GM19468 (cell line): Measurements from ENCODE around the gene CSNK2A2.

ENCODE experiments used
- ATAC-seq: cut with Tn5 transposase; IDR thresholded peaks from one replicate; pipeline ENCODE4 v1.9.1; 2021; ENCODE audit warnings: mild to moderate bottlenecking, moderate library complexity, moderate number of reproducible peaks; ENCODE audit not compliant: unreplicated experiment; ENCODE audit errors: extremely low read depth

CSNK2A2 gene

GRCh38 chr16:58116081-58116480, 81.8 kb downstream of the CSNK2A2 start:
- ATAC-seq: no peak

DNA sequence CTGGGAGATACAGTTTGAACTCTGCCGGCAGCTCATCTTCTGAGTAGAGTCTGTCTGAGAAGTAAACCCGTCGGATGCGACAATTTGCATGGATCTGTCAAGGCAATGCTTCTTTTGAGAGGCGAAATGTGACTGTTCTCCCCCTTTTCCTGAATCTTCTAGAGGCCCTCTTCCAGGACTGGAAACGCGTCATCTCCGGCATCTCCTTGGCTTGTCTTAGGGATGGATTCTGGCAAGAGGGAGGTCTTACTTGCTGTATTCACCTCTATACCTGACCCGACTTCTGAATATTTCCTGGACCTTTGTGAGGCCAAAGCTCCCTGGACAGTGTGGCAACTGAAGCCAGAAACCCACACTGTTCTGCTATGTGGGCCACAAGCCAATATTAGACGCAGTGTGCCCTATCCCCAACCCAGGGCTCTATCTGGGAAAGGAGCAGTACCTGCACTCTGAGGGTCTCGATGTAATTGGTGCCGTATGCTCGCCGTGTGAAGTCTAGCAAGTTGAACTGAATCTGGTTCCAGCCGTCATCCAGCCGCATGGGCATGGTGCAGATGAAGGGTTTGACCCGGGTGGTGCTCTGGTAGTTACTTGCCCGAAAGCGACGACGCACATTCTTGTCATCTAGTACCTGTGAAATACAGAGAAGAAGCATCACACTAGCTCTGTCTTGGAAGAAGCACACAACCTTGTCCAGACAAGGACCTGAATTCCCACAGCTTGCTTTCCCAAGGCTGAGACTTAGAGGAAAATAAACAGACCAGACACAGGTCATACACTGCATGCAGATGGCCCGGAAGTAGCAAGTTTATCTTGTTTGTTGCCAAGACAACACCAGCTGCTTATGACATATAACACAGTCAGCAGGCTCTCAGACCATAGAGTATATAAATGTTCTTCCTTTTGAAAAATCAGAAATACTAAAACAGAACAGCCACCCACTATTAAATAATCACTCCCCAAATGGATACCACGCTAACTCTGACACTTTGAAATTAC, 82.8 kb downstream of the CSNK2A2 start:
- ATAC-seq: no peak

GRCh38 chr16:58111302-58111627, 86.6 kb downstream of the CSNK2A2 start:
- no peak for ATAC-seq

GRCh38 chr16:58110571-58111301, 87.2 kb downstream of the CSNK2A2 start:
- ATAC-seq: no peak

GRCh38 chr16:58109881-58110280, 88.0 kb downstream of the CSNK2A2 start:
- ATAC-seq: no peak

GRCh38 chr16:58109330-58109729, 88.6 kb downstream of the CSNK2A2 start:
- ATAC-seq: peak; percentile 35
